H1 (cell line): ENCODE results near the gene ADAMTSL2. TPM values are rescaled to one million over a fixed set of nuclear protein-coding genes. Genes with fewer than 3 reads are reported as not detected.

Experiments used
- HDAC2 ChIP-seq, 2 experiments: fragments of 300-600 bp in 1 of 2; sonication (generic) in 1 of 2; IDR thresholded peaks; 2 replicates each; pipeline ENCODE4 v1.6.1; 2011 to 2012; ENCODE audit warnings: low read depth in 2 of 2, low read length in 2 of 2, mild to moderate bottlenecking in 2 of 2, moderate library complexity in 2 of 2, borderline replicate concordance in 1 of 2, inconsistent platforms in 1 of 2
- SRF ChIP-seq: IDR thresholded peaks from 2 replicates; pipeline ENCODE4 v1.6.1; 2011; ENCODE audit warnings: mild to moderate bottlenecking, low read depth, low read length, moderate library complexity
- polyA plus RNA-seq, 7 experiments: library from polyadenylated mRNA; depleted of rRNA in 3 of 7; stranded (reverse) in 5 of 7; unstranded in 2 of 7; fragments of >200 nt in 5 of 7; fragments of 200-250 nt in 2 of 7; gene quantifications; 1 replicate in 5 of 7; 2 replicates in 1 of 7; 4 replicates in 1 of 7; pipeline versions ENCODE4 v1.2.1 to v1.2.3, GENCODE V29; 2011 to 2013; ENCODE audit warnings: missing spikeins in 2 of 7, mixed read lengths in 2 of 7
- total RNA-seq: library from RNA; stranded (reverse); fragmentation: NEBNext Ultra II Directional; extraction: Animal tissue kit (Norgen Biotek cat#: 25700); gene quantifications from 2 replicates; pipeline ENCODE4 v1.2.1, GENCODE V29; 2021

Gene ADAMTSL2
- total and polyA plus RNA-seq, 2 of the 8 experiments (the other 6 are each of a cell fraction or from before 2014, with no cell fraction given): 0.74 to 0.76 TPM

- TF ChIP-seq HDAC2 (IDR thresholded peaks at IDR 0.05; ENCODE audit: borderline replicate concordance in 1 of 2, low read depth in 2 of 2, low read length in 2 of 2) (no peak), SRF (no peak)
Measured at GRCh38 chr9:133608382-133608781, 73.9 kb downstream of the ADAMTSL2 start (continued).
